Mammary epithelial cell (primary cell): ENCODE data around the gene COL23A1.

Source experiments
- EZH2 ChIP-seq: IDR thresholded peaks from 2 replicates; pipeline ENCODE4 v1.6.1; 2012; ENCODE audit warnings: low read length, inconsistent platforms, borderline replicate concordance
- TF ChIP-seq, protein P1 (sequence below), 2 donors: IDR thresholded peaks in 1 of 2; conservative IDR thresholded peaks in 1 of 2; 2 replicates each; pipeline ENCODE4 v1.5.1; 2011 to 2012; ENCODE audit warnings: inconsistent platforms in 2 of 2, low read length in 2 of 2, mild to moderate bottlenecking in 2 of 2, control low read depth in 1 of 2, low read depth in 1 of 2; ENCODE audit not compliant: insufficient read depth in 1 of 2; ENCODE audit errors: extremely low read depth in 1 of 2

DNA sequence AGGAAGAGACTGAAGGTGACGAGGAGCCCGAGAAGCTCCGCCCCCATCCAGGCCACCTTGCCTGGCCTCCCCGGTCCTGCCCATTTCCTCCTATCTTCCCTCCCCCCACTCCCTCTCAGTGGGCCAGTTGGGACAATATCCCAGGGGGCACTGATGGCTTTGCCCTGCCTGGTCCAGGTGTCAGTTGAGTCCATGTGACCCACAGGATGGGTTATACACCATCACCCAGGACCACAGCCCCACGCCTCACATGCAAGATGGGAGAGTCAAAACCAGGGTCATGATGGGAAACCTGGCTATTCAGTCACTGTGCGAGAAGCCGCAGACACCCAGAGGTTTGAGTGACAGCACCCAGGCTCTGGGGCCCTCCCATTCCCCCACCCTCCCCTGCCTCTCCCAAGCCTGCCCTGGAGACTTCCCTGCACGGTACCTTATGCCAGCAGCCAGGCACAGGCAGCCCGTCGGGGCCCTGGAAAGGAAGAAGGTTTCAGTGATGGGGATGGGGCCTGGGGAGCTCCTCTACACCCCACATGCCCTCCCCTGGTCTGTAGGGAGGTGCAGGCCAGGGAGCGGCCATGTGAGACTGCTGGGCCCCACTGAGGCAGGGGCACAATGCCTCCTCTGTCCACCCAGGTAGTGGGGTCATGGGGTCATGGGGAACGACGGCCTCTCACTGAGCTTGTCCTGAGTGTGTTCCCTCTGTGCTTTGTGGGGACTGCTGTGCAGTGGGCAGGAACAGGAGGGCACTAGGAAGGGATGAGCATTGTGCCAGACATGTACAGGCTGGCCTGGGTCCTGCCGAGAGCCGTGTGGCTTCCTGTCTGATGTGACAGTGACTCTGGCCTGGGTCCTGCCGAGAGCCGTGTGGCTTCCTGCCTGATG lies 351.2 kb downstream of the COL23A1 start:
- TF ChIP-seq, protein P1, sequence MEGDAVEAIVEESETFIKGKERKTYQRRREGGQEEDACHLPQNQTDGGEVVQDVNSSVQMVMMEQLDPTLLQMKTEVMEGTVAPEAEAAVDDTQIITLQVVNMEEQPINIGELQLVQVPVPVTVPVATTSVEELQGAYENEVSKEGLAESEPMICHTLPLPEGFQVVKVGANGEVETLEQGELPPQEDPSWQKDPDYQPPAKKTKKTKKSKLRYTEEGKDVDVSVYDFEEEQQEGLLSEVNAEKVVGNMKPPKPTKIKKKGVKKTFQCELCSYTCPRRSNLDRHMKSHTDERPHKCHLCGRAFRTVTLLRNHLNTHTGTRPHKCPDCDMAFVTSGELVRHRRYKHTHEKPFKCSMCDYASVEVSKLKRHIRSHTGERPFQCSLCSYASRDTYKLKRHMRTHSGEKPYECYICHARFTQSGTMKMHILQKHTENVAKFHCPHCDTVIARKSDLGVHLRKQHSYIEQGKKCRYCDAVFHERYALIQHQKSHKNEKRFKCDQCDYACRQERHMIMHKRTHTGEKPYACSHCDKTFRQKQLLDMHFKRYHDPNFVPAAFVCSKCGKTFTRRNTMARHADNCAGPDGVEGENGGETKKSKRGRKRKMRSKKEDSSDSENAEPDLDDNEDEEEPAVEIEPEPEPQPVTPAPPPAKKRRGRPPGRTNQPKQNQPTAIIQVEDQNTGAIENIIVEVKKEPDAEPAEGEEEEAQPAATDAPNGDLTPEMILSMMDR (conservative IDR thresholded peaks at IDR 0.05 in 1 of 2, IDR thresholded peaks at IDR 0.05 in 1 of 2; ENCODE audit: extremely low read depth in 1 of 2, insufficient read depth in 1 of 2, low read depth in 1 of 2, low read length in 2 of 2): no peak
- TF ChIP-seq EZH2: no peak
